ENCODE data around the gene PACS2.
A peak's percentile ranks its signal among the peaks of the same experiment; 100 is the strongest.

PACS2 gene

DNA sequence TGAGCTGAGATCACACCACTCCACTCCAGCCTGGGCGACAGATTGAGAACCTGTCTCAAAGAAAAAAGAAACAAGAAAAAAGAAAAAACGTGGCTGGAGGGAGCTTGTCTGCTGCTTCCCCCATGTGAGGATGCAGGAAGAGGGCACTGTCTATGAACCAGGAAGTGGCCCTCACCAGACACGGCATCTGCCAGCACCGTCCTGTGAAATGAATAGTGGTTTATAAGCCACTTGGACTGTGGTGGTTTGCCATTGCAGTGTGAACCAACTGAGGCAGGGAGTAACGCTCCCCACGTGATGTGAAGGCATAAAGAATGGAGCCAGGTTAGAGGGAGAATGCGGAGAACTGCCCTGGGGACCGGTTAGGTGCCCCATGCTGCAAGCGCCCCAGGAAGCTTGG, 9.2 kb upstream of the PACS2 start:
- no CpG with 5 or more reads among the region's 9 CpGs for WGBS (ENCODE audit: extremely low coverage, insufficient coverage, low lambda C conversion rate)
- no peak overlapping the region for H3K27ac ChIP-seq (ENCODE audit: low read depth, low read length)
- H3K4me2 ChIP-seq (ENCODE audit: low read length), result no peak overlapping the region

DNA sequence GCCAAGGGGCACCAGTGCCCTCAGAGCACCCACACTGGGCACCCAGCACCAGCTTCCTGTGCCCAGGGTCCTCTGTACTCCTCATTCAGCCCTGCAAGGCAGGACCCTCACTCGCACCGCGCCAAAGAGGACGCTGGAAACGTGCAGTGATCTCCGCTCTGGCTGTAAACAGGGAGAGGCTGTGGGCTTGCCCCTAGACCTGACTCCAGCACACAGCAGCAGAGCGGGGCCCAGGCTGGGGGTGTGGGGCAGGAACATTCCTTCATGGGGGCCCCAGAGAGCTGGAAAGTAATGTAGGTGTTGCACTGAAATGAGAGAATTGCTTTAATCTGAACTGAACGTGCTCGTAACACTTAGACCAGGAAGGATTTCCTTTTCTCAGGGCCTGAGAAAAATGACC, 8.8 kb upstream of the PACS2 start:
- H3K18ac ChIP-seq (ENCODE audit: low read length), result no peak overlapping the region
- no peaks in the 10 kb centered on the region for H3K4me1 ChIP-seq (ENCODE audit: control insufficient read depth, low read depth, low read length)
- no peak for DNase-seq
- H3K56ac ChIP-seq (ENCODE audit: low read length), result no peak overlapping the region
- no peak overlapping the region for H2BK15ac ChIP-seq (replicated peaks; ENCODE audit: low read depth)
- H4K5ac ChIP-seq (ENCODE audit: low read length), result no peak overlapping the region
- H3K9ac ChIP-seq (ENCODE audit: low read length), result no peak overlapping the region
- no peak overlapping the region for H4K8ac ChIP-seq (ENCODE audit: low read depth, low read length)
- no peak overlapping the region for H2BK5ac ChIP-seq (ENCODE audit: low read length)
- no peak overlapping the region for H3K27ac ChIP-seq (ENCODE audit: low read depth, low read length)
- H2AK5ac ChIP-seq (ENCODE audit: low read length), result no peak overlapping the region
- H3K4me2 ChIP-seq (ENCODE audit: low read length), result no peak overlapping the region
- no peak overlapping the region for H3K23ac ChIP-seq (ENCODE audit: low read length)
- no CpG with 5 or more reads among the region's 9 CpGs for WGBS (ENCODE audit: extremely low coverage, insufficient coverage, low lambda C conversion rate)
- H3K4me3 ChIP-seq (ENCODE audit: low read length), result no peak overlapping the region
- H3K4ac ChIP-seq (ENCODE audit: low read depth, low read length), result no peak overlapping the region
- H3K36me3 ChIP-seq (ENCODE audit: control insufficient read depth, insufficient read depth, low read length), result no peaks in the 10 kb centered on the region
- H3K27me3 ChIP-seq (ENCODE audit: insufficient read depth, low read length, poor library complexity), result no peaks in the 10 kb centered on the region
- H3K79me2 ChIP-seq (ENCODE audit: control insufficient read depth, insufficient read depth, low read length), result no peaks in the 10 kb centered on the region
- no peaks in the 10 kb centered on the region for H3K79me1 ChIP-seq (ENCODE audit: low read length)
- H2BK120ac ChIP-seq (ENCODE audit: low read depth, low read length), result no peak overlapping the region

More for the DNA sequence above, 9.2 kb upstream of the PACS2 start:
- H3K79me2 ChIP-seq (ENCODE audit: control insufficient read depth, insufficient read depth, low read length), result no peaks in the 10 kb centered on the region
- H3K9ac ChIP-seq (ENCODE audit: low read length), result no peak overlapping the region
- H2AK5ac ChIP-seq (ENCODE audit: low read length), result no peak overlapping the region
- H3K4me1 ChIP-seq (ENCODE audit: control insufficient read depth, low read depth, low read length), result no peaks in the 10 kb centered on the region
- no peaks in the 10 kb centered on the region for H3K27me3 ChIP-seq (ENCODE audit: insufficient read depth, low read length, poor library complexity)
- H2BK15ac ChIP-seq (replicated peaks; ENCODE audit: low read depth), result no peak overlapping the region
- no peak overlapping the region for H4K5ac ChIP-seq (ENCODE audit: low read length)
- no peaks in the 10 kb centered on the region for H3K36me3 ChIP-seq (ENCODE audit: control insufficient read depth, insufficient read depth, low read length)
- no peak overlapping the region for H3K4ac ChIP-seq (ENCODE audit: low read depth, low read length)
- no peak overlapping the region for H2BK120ac ChIP-seq (ENCODE audit: low read depth, low read length)
- no peak overlapping the region for H3K23ac ChIP-seq (ENCODE audit: low read length)
- no peak for DNase-seq
- H2BK5ac ChIP-seq (ENCODE audit: low read length), result no peak overlapping the region
- no peak overlapping the region for H3K4me3 ChIP-seq (ENCODE audit: low read length)
- H4K8ac ChIP-seq (ENCODE audit: low read depth, low read length), result no peak overlapping the region
- H3K18ac ChIP-seq (ENCODE audit: low read length), result no peak overlapping the region
- H3K56ac ChIP-seq (ENCODE audit: low read length), result no peak overlapping the region
- H3K79me1 ChIP-seq (ENCODE audit: low read length), result no peaks in the 10 kb centered on the region

DNA sequence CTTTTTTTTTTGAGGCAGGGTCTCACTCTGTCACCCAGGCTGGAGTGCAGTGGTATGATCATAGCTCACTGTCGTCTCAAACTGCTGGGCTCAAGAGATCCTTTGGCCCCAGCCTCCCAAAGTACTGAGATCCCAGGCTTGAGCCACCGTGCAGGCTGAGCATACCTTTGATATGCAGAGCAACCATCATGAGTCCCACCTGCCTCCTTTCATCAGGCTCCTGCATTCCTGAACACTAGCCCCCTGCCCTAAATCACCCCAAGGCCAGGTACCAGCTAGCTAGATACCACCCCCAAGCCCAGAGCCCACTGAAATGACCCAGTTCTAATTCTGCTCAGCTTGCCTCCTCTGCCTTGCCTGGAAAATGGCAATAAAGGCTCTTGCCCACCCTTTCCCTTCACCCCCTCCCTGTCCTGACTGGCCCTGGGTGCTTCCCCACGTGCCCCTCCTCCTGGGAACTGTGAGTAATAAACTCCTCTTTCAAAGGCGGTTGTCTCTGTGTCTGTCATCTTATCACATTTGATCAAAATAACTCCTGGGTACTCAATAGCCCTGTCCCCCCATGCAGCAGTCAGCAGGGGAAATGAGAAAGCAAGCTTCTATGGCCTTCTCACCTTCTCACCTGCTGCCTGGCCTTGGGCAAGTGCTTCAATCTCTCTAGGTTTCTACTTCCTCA, 7.4 kb upstream of the PACS2 start:
- H2BK120ac ChIP-seq (ENCODE audit: low read depth, low read length), result no peak overlapping the region
- H2BK5ac ChIP-seq (ENCODE audit: low read length), result no peak overlapping the region
- DNase-seq, result no peak
- no peak overlapping the region for H4K8ac ChIP-seq (ENCODE audit: low read depth, low read length)
- no peak overlapping the region for H3K4ac ChIP-seq (ENCODE audit: low read depth, low read length)
- no peaks in the 10 kb centered on the region for H3K4me1 ChIP-seq (ENCODE audit: control insufficient read depth, low read depth, low read length)
- H2BK15ac ChIP-seq (replicated peaks; ENCODE audit: low read depth), result no peak overlapping the region
- no peak overlapping the region for H3K4me2 ChIP-seq (ENCODE audit: low read length)
- H3K9ac ChIP-seq (ENCODE audit: low read length), result no peak overlapping the region
- H3K36me3 ChIP-seq (ENCODE audit: control insufficient read depth, insufficient read depth, low read length), result no peaks in the 10 kb centered on the region
- no peak overlapping the region for H2AK5ac ChIP-seq (ENCODE audit: low read length)
- no peak overlapping the region for H3K27ac ChIP-seq (ENCODE audit: low read depth, low read length)
- no peak overlapping the region for H3K23ac ChIP-seq (ENCODE audit: low read length)
- no peak overlapping the region for H4K5ac ChIP-seq (ENCODE audit: low read length)
- no peaks in the 10 kb centered on the region for H3K79me1 ChIP-seq (ENCODE audit: low read length)
- H3K18ac ChIP-seq (ENCODE audit: low read length), result no peak overlapping the region
- no peak overlapping the region for H3K4me3 ChIP-seq (ENCODE audit: low read length)
- no CpG with 5 or more reads among the region's 4 CpGs for WGBS (ENCODE audit: extremely low coverage, insufficient coverage, low lambda C conversion rate)
- no peaks in the 10 kb centered on the region for H3K79me2 ChIP-seq (ENCODE audit: control insufficient read depth, insufficient read depth, low read length)
- H3K27me3 ChIP-seq (ENCODE audit: insufficient read depth, low read length, poor library complexity), result no peaks in the 10 kb centered on the region
- no peak overlapping the region for H3K56ac ChIP-seq (ENCODE audit: low read length)

DNA sequence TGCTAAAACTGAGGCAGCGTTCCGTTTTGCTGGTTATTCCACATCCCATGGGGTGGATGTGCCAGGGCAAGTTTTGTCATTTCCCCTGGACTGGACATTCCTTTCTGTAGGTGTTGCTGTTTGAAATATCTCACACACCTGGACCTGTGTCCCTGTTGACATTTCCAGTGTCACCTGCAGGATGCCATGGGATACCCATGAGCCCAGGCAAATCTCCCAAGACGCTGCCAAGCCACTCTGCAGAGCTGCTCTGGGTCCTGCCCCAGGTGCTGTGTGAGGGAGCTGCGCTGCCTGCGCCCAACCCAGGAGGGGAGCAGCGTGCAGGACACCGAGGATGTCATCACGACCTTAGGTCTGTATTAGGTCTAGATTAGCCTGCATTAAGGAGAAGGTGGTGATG, 5.2 kb upstream of the PACS2 start:
- Histone ChIP-seq H3K4me2 (ENCODE audit: low read length) (no peak overlapping the region), H2BK5ac (ENCODE audit: low read length) (no peak overlapping the region), H2BK120ac (ENCODE audit: low read depth, low read length) (no peak overlapping the region), H2AK5ac (ENCODE audit: low read length) (no peak overlapping the region), H3K4me3 (ENCODE audit: low read length) (no peak overlapping the region), H3K79me2 (ENCODE audit: control insufficient read depth, insufficient read depth, low read length) (no peaks in the 10 kb centered on the region), H3K36me3 (ENCODE audit: control insufficient read depth, insufficient read depth, low read length) (no peaks in the 10 kb centered on the region), H4K8ac (ENCODE audit: low read depth, low read length) (no peak overlapping the region), H3K9ac (ENCODE audit: low read length) (no peak overlapping the region), H2BK15ac (replicated peaks; ENCODE audit: low read depth) (no peak overlapping the region), H4K5ac (ENCODE audit: low read length) (no peak overlapping the region), H3K23ac (ENCODE audit: low read length) (no peak overlapping the region), H3K18ac (ENCODE audit: low read length) (no peak overlapping the region), H3K27me3 (ENCODE audit: insufficient read depth, low read length, poor library complexity) (no peaks in the 10 kb centered on the region), H3K27ac (ENCODE audit: low read depth, low read length) (no peak overlapping the region), H3K4ac (ENCODE audit: low read depth, low read length) (no peak overlapping the region), H3K79me1 (ENCODE audit: low read length) (no peaks in the 10 kb centered on the region), H3K56ac (ENCODE audit: low read length) (no peak overlapping the region), H3K4me1 (ENCODE audit: control insufficient read depth, low read depth, low read length) (peaks cover 1% of the 10 kb centered on the region)
- DNase-seq, result no peak
- no CpG with 5 or more reads among the region's 8 CpGs for WGBS (ENCODE audit: extremely low coverage, insufficient coverage, low lambda C conversion rate)

DNA sequence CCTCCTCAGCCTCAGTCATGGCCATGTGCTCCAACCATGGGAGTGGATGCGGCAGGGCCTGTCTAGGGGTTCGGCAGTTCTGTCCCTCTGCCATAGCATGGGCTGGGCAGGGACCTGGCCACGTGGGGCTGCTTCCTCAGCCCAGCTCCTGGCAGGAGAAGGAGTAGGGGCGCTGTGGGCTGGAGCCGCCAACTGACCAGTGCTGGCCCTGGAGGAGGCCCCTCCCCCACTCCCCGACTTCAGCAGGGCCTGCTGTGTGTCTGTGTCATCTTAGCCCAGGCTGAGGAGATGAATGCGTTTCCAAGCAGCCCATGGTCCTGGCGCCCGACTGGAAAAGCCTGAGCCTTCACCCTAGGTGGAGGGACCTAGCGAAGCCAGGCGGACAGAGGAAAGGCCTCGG, 2.7 kb upstream of the PACS2 start:
- peak overlapping the region; percentile 25 for H3K56ac ChIP-seq (ENCODE audit: low read length)
- no peak overlapping the region for H2AK5ac ChIP-seq (ENCODE audit: low read length)
- H2BK120ac ChIP-seq (ENCODE audit: low read depth, low read length), result no peak overlapping the region
- H3K79me2 ChIP-seq (ENCODE audit: control insufficient read depth, insufficient read depth, low read length), result peaks cover 9% of the 10 kb centered on the region
- no peak overlapping the region for H3K18ac ChIP-seq (ENCODE audit: low read length)
- H4K5ac ChIP-seq (ENCODE audit: low read length), result no peak overlapping the region
- no peak overlapping the region for H3K4me2 ChIP-seq (ENCODE audit: low read length)
- H3K4me1 ChIP-seq (ENCODE audit: control insufficient read depth, low read depth, low read length), result peaks cover 3% of the 10 kb centered on the region
- H3K27me3 ChIP-seq (ENCODE audit: insufficient read depth, low read length, poor library complexity), result no peaks in the 10 kb centered on the region
- H2BK5ac ChIP-seq (ENCODE audit: low read length), result no peak overlapping the region
- no peak overlapping the region for H3K4ac ChIP-seq (ENCODE audit: low read depth, low read length)
- no peak overlapping the region for H4K8ac ChIP-seq (ENCODE audit: low read depth, low read length)
- no peak overlapping the region for H2BK15ac ChIP-seq (replicated peaks; ENCODE audit: low read depth)
- peaks cover 5% of the 10 kb centered on the region for H3K79me1 ChIP-seq (ENCODE audit: low read length)
- H3K9ac ChIP-seq (ENCODE audit: low read length), result no peak overlapping the region
- no peak overlapping the region for H3K4me3 ChIP-seq (ENCODE audit: low read length)
- H3K27ac ChIP-seq (ENCODE audit: low read depth, low read length), result no peak overlapping the region
- no CpG with 5 or more reads among the region's 12 CpGs for WGBS (ENCODE audit: extremely low coverage, insufficient coverage, low lambda C conversion rate)
- no peak for DNase-seq
- no peaks in the 10 kb centered on the region for H3K36me3 ChIP-seq (ENCODE audit: control insufficient read depth, insufficient read depth, low read length)
- no peak overlapping the region for H3K23ac ChIP-seq (ENCODE audit: low read length)

DNA sequence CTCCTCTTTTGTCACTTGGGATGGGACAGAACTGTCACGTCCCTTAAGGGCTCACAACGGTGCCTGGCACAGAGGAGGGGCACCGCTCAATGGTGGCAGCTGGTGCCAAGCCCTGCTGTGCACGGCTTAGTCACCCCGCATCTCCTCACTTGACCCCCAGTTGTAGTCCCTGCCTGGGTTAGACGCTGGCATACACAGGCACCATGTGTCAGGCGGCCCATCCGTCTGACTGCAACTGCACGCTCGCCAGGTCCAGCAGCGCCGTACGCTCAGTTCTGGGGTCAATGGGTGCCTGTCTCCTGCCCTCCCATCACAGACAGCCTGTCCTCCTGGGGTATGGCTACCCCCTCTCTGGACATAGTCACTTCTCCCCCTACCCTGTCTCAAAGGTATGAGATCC, 1.6 kb upstream of the PACS2 start:
- DNase-seq, result no peak
- H2BK5ac ChIP-seq (ENCODE audit: low read length), result no peak overlapping the region
- no peak overlapping the region for H3K4me2 ChIP-seq (ENCODE audit: low read length)
- no peak overlapping the region for H3K56ac ChIP-seq (ENCODE audit: low read length)
- no peak overlapping the region for H4K8ac ChIP-seq (ENCODE audit: low read depth, low read length)
- no peak overlapping the region for H3K23ac ChIP-seq (ENCODE audit: low read length)
- no peaks in the 10 kb centered on the region for H3K27me3 ChIP-seq (ENCODE audit: insufficient read depth, low read length, poor library complexity)
- H2BK120ac ChIP-seq (ENCODE audit: low read depth, low read length), result no peak overlapping the region
- peaks cover 10% of the 10 kb centered on the region for H3K79me1 ChIP-seq (ENCODE audit: low read length)
- no peak overlapping the region for H3K4me3 ChIP-seq (ENCODE audit: low read length)
- WGBS (ENCODE audit: extremely low coverage, insufficient coverage, low lambda C conversion rate), result no CpG with 5 or more reads among the region's 13 CpGs
- no peak overlapping the region for H3K4ac ChIP-seq (ENCODE audit: low read depth, low read length)
- no peak overlapping the region for H3K27ac ChIP-seq (ENCODE audit: low read depth, low read length)
- H4K5ac ChIP-seq (ENCODE audit: low read length), result no peak overlapping the region
- no peaks in the 10 kb centered on the region for H3K36me3 ChIP-seq (ENCODE audit: control insufficient read depth, insufficient read depth, low read length)
- no peak overlapping the region for H3K9ac ChIP-seq (ENCODE audit: low read length)
- H3K4me1 ChIP-seq (ENCODE audit: control insufficient read depth, low read depth, low read length), result peaks cover 3% of the 10 kb centered on the region
- H2AK5ac ChIP-seq (ENCODE audit: low read length), result no peak overlapping the region
- H3K79me2 ChIP-seq (ENCODE audit: control insufficient read depth, insufficient read depth, low read length), result peaks cover 15% of the 10 kb centered on the region
- H3K18ac ChIP-seq (ENCODE audit: low read length), result no peak overlapping the region
- H2BK15ac ChIP-seq (replicated peaks; ENCODE audit: low read depth), result no peak overlapping the region
